ENCODE data around the gene BAZ2B.

GRCh38 chr2:159275111-159275510 is 341.2 kb downstream of the BAZ2B start:
- TF ChIP-seq SPI1 (IDR thresholded peaks at IDR 0.05; ENCODE audit: low read depth, low read length) (no peak), TAF1 (IDR thresholded peaks at IDR 0.05; ENCODE audit: low read depth, low read length) (no peak), POLR2A (IDR thresholded peaks at IDR 0.05; ENCODE audit: low read depth, low read length) (no peak), POLR2AphosphoS5 (IDR thresholded peaks at IDR 0.05; ENCODE audit: low read depth, low read length) (no peak), PAX5 (IDR thresholded peaks at IDR 0.05; ENCODE audit: insufficient read depth, low read length, severe bottlenecking) (no peak), POU2F2 (IDR thresholded peaks at IDR 0.05; ENCODE audit: low read depth, low read length) (no peak)
